ENCODE measurements around the gene FOXP1. TPM values are rescaled to one million over a fixed set of nuclear protein-coding genes. Genes with fewer than 3 reads are reported as not detected.

Gene FOXP1
- total and polyA plus RNA-seq, 12 donors = 7.6 to 42.7 (median 24.3) TPM

DNA sequence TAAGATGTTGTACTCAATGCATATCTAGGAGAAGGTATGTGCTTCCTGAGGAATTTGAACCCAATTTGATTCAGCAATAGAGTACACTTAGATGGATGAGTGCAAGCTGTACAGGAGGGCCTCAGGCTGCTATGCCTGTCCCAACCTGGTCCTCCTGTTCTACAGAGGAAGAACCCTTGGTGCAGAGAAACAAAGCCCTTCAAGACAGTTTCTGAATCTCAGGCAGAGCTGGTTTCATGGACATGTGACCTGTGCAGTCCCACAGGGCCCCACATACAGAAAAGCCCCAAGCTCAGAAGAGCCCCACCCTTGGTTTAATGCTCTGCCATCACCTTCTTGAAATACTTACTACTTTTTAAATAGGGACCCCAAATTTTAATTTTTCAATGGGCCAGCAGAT is 15.3 kb downstream of the FOXP1 start:
- DNase-seq = no peak
- no peaks in the 10 kb centered on the region for H3K9me3 ChIP-seq (replicated peaks in 1 of 3)
- H3K27ac ChIP-seq = no peak overlapping the region
- intact Hi-C loops (cut with DNase I) = no loop called here
- TF ChIP-seq, protein P1, sequence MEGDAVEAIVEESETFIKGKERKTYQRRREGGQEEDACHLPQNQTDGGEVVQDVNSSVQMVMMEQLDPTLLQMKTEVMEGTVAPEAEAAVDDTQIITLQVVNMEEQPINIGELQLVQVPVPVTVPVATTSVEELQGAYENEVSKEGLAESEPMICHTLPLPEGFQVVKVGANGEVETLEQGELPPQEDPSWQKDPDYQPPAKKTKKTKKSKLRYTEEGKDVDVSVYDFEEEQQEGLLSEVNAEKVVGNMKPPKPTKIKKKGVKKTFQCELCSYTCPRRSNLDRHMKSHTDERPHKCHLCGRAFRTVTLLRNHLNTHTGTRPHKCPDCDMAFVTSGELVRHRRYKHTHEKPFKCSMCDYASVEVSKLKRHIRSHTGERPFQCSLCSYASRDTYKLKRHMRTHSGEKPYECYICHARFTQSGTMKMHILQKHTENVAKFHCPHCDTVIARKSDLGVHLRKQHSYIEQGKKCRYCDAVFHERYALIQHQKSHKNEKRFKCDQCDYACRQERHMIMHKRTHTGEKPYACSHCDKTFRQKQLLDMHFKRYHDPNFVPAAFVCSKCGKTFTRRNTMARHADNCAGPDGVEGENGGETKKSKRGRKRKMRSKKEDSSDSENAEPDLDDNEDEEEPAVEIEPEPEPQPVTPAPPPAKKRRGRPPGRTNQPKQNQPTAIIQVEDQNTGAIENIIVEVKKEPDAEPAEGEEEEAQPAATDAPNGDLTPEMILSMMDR (IDR thresholded peaks at IDR 0.05) = no peak
- TF ChIP-seq POLR2A (IDR thresholded peaks at IDR 0.05) = no peak
- H3K27me3 ChIP-seq = no peaks in the 10 kb centered on the region
- no peaks in the 10 kb centered on the region for H3K4me1 ChIP-seq (replicated peaks in 1 of 2)
- no peaks in the 10 kb centered on the region for H3K36me3 ChIP-seq (replicated peaks in 1 of 2)
- no peak overlapping the region for H3K4me3 ChIP-seq

- Histone ChIP-seq H3K4me1 (replicated peaks in 1 of 2) (no peaks in the 10 kb centered on the region), H3K27ac (no peak overlapping the region), H3K27me3 (no peaks in the 10 kb centered on the region), H3K4me3 (no peak overlapping the region), H3K9me3 (replicated peaks in 1 of 3) (no peaks in the 10 kb centered on the region), H3K36me3 (replicated peaks in 1 of 2) (no peaks in the 10 kb centered on the region)
- intact Hi-C loops (cut with DNase I) = no loop called here
- no peak for DNase-seq
- TF ChIP-seq, protein P1 (IDR thresholded peaks at IDR 0.05) = no peak
- no peak for TF ChIP-seq POLR2A (IDR thresholded peaks at IDR 0.05)
These were observed 16.8 kb downstream of the FOXP1 start for GRCh38 chr3:71566776-71567175.

- Histone ChIP-seq H3K36me3 (replicated peaks in 1 of 2) (no peaks in the 10 kb centered on the region), H3K27me3 (no peaks in the 10 kb centered on the region), H3K27ac (no peak overlapping the region), H3K4me3 (no peak overlapping the region), H3K9me3 (replicated peaks in 1 of 3) (no peaks in the 10 kb centered on the region), H3K4me1 (replicated peaks in 1 of 2) (no peaks in the 10 kb centered on the region)
- intact Hi-C loops (cut with DNase I) = no loop called here
- WGBS, 4 donors = 88 to 97% (median 94%) methylated on average over 8 of the region's 8 CpGs
- TF ChIP-seq, protein P1 (IDR thresholded peaks at IDR 0.05) = no peak
- no peak for TF ChIP-seq POLR2A (IDR thresholded peaks at IDR 0.05)
- no peak for DNase-seq
These were observed 17.6 kb downstream of the FOXP1 start for GRCh38 chr3:71565976-71566375.

DNA sequence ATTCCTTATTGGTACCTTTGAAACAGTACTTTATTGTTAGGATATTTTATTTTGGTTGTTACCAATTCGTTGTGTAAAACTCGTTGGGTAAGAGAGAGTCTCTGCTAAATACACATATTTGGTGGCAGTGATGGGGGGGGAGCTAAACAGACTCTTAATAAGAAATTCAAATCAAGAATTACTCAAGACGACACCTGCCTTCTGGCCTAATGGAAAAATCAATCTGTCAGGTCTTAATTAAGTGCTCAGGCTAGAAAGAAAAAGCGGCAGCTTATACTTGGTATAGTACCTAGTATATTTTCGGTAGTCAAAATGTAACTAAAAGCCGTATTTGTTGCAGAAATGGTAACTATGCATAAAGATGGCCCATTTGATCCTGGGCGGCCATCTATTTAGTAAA is 18.2 kb downstream of the FOXP1 start:
- no peaks in the 10 kb centered on the region for H3K4me1 ChIP-seq (replicated peaks in 1 of 2)
- no peak overlapping the region for H3K4me3 ChIP-seq
- WGBS, 4 donors = 92 to 97% (median 92%) methylated on average over 7 of the region's 7 CpGs
- no peaks in the 10 kb centered on the region for H3K27me3 ChIP-seq
- no peak overlapping the region for H3K27ac ChIP-seq
- H3K36me3 ChIP-seq (replicated peaks in 1 of 2) = no peaks in the 10 kb centered on the region
- TF ChIP-seq, protein P1 (IDR thresholded peaks at IDR 0.05) = no peak
- no peak for TF ChIP-seq POLR2A (IDR thresholded peaks at IDR 0.05)
- intact Hi-C loops (cut with DNase I) = no loop called here
- no peaks in the 10 kb centered on the region for H3K9me3 ChIP-seq (replicated peaks in 1 of 3)
- DNase-seq = no peak

Data from adrenal gland (tissue), 12 donors.